Measurements from ENCODE around the gene POLR3B.

DNA sequence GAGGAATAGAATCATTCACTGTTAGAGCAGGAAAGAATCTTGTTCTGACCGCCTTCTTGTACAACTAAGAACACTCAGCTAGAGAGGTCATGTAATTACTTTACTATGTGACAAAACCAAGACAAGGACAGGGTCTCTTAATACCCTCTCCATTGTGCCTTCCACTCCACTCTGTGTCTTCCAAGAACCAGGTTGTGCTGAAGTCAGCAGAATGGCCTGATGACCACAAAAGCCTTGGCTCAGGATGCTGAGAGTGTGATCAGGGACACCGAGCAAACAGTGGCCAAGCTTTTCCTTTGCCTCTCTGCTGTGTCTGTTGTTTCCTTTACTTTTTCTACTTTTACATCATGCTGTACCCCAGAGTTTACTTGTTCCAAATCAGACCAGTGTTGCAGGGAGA is 142.1 kb downstream of the POLR3B start:
- TF ChIP-seq, protein P1, sequence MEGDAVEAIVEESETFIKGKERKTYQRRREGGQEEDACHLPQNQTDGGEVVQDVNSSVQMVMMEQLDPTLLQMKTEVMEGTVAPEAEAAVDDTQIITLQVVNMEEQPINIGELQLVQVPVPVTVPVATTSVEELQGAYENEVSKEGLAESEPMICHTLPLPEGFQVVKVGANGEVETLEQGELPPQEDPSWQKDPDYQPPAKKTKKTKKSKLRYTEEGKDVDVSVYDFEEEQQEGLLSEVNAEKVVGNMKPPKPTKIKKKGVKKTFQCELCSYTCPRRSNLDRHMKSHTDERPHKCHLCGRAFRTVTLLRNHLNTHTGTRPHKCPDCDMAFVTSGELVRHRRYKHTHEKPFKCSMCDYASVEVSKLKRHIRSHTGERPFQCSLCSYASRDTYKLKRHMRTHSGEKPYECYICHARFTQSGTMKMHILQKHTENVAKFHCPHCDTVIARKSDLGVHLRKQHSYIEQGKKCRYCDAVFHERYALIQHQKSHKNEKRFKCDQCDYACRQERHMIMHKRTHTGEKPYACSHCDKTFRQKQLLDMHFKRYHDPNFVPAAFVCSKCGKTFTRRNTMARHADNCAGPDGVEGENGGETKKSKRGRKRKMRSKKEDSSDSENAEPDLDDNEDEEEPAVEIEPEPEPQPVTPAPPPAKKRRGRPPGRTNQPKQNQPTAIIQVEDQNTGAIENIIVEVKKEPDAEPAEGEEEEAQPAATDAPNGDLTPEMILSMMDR (IDR thresholded peaks at IDR 0.05), result no peak
- TF ChIP-seq EP300 (IDR thresholded peaks at IDR 0.05) (no peak), POLR2A (IDR thresholded peaks at IDR 0.05) (no peak)
